HG03135 (cell line): ENCODE results near the gene MAP3K7CL.
A peak's percentile ranks its signal among the peaks of the same experiment; 100 is the strongest.

Experiments
- ATAC-seq: cut with Tn5 transposase; IDR thresholded peaks from one replicate; pipeline ENCODE4 v1.9.1; 2021; ENCODE audit warnings: mild to moderate bottlenecking, moderate library complexity; ENCODE audit not compliant: unreplicated experiment

Gene MAP3K7CL

DNA sequence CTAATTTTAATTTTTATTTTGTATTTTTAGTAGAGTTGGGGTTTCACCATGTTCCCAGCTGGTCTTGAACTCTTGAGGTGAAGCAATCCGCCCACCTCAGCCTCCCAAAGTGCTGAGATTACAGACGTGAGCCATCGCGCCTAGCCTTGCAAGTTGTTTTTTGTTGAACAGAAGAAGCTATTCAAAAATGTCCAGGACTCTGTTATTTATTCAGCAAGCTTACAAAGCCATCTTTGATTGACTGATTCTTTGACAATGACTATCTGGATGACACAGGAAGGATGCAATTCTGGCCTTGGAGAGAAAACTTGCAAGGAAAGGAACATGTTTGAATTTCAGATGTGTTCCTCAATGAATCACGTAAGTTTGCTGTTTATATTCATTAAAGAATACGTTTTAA lies 63.5 kb downstream of the MAP3K7CL start:
- ATAC-seq = no peak

DNA sequence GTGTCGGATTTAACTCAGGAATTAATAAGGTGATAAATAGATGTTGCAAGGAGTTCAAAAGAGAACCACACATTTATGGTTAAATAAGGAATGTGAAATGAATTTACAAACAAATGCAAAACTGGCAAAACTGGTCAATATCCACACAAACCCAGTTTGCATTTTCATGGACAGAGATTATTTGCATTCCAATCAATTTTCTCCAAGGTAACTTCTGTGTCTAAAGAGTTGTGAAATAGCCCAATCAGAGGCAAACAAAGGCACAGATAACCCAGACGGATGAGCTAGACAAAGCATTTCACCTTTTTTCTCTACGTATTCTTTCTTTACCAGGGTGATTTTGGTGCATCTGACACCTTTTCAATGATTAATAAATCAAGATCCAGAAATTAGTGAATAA lies 63.9 kb downstream of the MAP3K7CL start:
- ATAC-seq = no peak

DNA sequence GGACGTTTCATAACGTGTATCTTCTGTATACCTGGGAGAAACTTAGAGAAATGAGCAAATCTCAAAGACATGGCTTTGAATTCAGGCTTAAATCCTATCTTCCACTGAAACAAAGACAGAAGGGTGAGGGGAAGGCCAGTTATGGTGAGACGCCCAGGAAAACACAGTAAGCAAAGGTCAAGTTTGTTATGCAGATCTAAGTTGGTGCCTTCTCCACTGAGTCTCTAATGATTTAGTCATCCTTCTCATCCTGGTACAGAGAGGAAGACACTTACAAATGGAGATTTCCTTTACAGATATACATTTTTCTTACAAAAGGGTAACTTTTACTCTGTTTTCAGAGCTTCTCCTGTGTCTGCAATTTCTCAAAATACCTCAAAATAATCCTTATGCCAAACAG lies 64.4 kb downstream of the MAP3K7CL start:
- ATAC-seq = no peak

DNA sequence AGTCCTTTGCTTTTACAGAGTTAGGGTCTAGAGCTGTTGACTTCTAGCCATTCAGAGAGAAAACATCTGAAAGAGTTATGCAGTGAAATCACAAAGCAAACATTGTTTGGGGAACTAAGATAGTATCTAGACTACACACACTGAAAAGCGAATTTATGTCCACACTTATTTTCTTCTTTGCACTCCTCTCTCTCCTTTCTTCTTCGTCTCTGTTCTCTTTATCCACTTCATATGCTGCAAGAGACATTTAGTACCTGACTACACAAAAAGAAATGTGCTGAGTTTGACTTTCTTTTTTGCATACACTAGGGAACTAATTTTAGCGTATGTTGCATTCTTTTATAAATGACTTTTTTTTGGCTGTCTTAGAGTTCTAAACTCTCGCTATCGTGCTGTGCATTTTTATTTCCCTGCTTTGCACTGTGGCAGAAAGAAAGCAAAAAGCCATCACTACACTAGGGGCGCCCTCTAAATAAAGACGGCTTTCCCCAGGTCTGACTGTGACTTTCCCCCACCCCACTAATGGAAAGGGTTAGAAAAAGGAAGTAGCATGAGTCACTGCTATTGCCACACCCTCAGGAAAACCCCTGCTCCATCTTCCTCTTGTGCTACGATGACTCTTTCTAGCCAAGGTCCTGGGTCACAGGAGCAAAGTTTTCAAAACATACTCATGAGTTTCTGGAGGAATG lies 65.7 kb downstream of the MAP3K7CL start:
- peak; percentile 92 for ATAC-seq

DNA sequence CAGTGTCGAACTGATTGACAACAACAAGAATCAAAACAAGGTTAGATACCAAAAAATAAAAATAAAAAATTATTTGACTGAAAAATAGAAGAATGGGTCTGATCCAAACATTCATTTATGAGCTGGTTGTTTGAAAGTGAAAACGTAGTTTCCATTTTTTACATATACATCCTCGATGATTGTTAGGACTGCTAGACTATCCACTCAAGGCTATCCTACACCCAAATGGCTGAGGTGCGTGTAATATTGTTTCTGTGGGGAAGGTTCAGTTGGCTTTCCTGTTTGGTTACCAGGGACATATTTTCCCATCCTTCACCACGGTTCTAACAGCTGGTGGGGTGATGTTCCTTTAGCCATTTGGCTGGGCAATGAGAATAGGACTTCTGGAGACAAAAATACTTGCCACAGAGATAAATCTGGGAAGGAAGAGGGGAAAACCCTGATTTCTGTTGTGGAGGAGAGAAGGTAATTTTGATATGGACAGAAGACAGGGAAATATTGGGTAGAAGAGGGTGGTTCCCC lies 66.3 kb downstream of the MAP3K7CL start:
- ATAC-seq = peak; percentile 17

DNA sequence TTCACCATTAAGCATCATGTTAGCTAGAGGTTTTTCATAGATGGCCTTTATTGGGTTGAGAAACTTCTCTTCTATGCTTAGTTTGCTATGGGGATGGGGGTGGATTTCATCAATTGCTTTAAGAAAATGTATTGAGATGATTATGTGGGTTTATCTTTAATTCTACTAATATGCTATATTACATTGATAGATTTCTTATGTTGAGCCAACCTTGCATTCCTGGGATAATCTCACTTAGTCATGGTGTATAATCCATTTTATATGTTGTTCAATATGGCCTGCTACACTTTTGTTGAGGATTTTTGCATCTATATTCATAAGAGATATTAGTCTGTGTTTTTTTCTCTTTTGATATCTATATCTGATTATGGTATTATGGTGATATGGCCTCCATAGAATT lies 70.7 kb downstream of the MAP3K7CL start:
- no peak for ATAC-seq

DNA sequence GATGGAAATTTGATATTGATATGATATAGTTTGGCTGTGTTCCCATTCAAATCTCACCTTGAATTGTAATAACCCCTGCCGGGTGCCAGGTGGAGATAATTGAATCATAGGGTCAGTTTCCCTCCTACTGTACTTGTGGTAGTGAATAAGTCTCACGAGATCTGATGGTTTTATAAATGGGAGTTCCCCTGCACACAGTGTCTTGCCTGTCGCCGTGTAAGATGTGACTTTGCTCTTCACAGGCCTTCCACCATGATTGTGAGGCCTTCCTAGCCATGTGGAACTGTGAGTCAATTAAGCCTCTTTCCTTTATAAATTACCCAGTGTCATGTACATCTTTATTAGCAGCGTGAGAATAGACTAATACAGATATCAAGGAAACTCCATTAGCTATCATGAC lies 74.6 kb downstream of the MAP3K7CL start:
- no peak for ATAC-seq

DNA sequence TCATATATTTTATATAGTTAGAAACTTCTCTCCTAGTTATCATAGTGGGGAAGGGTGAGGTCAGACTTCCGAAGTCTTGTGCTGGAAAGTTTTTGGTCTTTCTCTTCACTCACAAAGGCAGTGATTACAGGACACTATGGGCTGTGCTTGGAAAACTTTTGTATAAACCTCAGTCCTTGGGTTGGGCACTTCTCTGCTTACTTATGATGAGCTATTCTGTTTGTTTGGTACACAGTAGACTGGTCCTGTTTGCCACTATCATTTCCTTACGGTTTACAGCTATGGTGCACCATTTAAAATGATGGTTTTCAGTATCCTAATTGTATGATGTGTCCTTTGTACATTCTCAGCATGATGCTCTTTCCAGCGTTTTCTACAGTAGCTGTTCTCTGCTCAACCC lies 75.5 kb downstream of the MAP3K7CL start:
- no peak for ATAC-seq

DNA sequence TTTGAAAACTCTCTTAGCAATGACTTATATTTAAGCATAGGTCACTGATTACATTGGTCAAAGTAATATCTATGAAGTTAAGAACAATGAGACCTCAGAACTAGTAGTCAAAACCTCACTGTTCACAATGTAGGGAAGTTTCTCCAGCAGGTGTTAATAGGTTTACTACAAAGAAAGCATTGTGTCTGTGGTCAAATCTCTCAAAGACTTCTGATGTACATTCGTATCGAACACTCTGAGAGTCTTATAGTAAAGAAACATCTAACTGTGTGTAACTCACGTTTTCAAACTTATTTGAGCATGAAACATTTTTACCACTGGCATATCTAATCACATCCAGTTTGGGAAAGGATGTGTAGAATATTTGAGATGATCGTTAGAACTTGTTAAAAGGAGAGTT lies 76.0 kb downstream of the MAP3K7CL start:
- ATAC-seq = no peak

DNA sequence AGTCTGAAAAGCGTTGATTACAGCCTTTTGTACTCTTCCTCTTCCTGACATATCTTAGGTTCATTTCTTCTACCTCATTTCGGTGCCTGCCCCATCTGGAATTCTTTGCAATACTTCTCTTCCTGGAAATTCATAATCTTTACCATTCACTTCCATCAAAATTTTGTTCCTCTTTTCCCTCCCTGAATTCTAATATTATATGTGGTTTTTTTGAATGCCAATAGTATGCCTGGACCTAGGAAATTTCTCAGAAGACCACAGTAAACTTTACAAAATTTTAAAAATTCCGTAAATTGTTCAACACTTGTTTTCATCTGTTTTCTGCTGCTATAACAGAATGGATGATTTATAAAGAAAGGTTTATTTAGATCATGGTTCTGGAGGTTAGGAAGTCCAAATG lies 76.8 kb downstream of the MAP3K7CL start:
- no peak for ATAC-seq

DNA sequence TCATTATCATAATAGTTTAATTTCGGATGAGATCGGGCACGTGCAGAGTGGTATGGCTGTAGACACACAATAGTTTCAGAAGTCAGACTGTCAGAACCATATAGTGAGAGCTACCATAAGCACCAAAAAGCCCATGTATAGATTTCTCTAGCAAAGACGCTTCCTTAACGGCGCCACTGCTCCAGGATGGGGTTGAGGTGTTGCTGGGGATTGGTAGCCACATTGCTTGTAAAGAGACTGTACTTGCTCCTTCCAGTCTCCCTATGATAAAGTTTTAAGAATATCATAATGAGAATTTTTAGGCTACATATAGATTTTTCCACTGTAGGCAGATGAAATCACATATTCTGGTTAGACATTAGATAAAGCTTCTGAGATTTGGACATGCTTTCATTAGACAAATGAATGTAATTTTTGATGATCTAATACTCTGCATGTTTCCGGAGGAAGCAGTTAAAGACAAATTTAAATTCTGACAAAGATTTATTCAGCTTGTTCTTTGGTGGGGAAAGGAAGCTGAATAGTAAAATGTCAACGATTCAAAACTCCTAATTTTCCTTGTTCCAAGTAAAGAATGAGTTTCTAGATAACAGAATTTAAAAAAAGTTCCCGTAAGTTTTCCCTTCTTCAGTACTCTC lies 77.7 kb downstream of the MAP3K7CL start:
- no peak for ATAC-seq

DNA sequence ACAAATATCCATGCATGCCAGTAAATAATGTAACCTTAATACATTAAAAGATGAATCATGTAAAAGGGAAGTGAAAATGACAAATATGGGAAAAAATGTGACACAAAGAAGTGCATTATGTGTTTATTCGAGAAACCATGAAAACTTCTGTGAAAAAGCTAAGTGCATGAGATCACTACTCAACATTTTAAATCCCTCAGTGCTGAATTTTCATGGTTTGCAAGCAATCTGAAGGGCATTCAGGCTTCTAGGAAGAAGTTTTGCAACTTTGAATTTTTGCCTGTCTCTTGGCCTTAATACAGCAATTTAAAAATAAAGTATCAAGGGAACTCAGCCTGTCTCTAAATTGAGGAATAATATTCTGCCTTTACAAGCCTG lies 78.2 kb downstream of the MAP3K7CL start:
- ATAC-seq = no peak

DNA sequence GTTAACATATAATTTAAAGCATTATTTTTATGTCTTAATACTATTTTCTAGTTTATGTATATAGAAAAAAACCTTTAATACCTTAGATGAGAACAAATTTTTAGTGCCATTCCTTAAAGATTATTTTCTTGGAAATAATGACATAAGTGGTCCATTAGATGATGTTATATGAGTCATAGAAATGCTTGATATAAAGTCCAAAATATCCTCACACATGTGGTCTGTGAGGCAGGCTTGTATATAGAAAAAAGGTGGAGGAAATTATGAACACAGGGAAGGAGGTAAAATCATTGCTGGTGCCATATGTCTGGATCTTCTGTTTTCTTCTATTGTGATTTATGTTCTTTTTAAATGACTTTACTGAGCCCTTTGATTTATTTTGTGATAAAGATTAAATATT lies 79.3 kb downstream of the MAP3K7CL start:
- ATAC-seq = no peak

DNA sequence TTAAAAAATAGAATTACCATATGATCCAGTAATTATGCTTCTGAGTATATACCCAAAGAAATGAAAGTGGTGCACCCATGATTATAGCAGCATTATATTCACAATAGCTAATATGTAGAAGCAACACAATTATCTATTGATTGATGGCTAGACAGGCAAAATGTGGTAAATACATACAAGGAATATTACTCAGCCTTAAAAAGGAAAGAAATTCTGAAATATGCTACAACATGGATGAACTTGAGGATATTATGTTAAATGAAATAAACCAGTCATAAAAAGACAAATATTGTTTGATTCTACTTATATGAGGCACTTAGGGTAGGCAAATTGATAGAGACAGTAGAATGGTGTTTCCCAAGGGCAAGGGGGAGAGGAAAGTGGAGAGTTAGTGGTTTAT lies 80.8 kb downstream of the MAP3K7CL start:
- no peak for ATAC-seq

DNA sequence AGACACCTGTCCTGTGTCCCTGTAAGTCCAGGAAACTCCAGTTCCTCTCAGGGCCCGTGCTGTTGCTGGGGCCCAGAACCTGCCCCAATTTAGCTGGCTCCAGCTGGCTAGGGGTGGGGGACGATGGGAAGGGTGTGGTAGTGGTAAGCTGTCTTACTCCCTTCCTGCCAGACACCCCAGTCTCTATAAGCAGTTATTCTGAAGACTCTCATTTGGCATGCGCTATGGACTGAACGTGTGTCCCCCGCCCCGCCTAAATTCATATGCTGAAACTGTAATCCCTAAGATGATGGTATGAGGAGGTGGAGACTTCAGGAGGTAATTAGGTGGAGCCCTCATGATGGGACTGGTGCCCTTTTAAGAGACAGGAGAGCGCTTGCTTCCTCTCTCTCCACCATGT lies 82.0 kb downstream of the MAP3K7CL start:
- no peak for ATAC-seq

DNA sequence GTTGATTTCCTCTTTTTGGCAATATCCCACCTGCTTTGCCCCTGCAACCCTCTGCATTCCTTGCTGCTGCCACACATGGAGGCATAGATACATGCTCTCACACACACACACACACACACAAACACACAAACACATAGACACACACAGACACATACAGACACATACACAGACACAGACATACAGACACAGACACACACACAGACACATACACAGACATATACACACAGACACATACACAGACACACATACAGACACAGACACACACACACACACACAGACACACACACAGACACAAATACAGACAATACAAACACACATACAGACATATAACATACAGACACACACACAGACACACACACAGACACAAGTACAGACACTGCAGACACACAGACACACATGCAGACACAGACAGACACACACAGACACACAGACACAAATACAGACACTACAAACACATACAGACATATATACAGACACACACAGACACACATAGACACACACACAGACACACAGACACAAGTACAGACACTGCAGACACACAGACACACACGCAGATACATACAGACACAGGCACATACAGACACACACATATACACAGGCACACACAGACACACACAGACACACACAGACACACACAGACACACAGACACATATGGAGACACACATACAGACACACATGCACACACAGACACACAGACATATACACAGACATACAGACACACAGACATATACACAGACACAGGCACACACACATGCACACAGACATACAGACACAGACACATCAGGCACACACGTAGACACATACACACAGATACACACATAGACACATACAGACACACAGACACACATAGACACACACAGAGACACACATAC lies 83.3 kb downstream of the MAP3K7CL start:
- ATAC-seq = no peak

DNA sequence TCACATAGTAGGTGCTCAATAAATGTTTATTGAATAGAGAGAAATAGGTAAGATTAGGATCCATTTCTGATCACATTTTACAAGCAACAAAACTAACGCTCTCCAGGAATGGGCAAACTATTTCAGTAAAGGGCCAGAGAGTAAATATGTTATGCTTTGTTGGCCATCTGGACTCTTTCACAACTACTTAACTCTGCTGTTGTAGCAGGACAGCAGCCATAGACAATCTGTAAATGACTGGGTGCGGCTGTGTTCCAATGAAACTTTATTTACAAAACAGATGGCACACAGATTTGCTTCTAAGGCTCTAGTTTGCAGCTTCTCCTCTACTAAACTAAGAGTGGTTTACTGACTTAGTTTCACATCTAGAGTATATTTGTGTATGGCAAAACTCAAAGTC lies 85.3 kb downstream of the MAP3K7CL start:
- ATAC-seq = no peak

DNA sequence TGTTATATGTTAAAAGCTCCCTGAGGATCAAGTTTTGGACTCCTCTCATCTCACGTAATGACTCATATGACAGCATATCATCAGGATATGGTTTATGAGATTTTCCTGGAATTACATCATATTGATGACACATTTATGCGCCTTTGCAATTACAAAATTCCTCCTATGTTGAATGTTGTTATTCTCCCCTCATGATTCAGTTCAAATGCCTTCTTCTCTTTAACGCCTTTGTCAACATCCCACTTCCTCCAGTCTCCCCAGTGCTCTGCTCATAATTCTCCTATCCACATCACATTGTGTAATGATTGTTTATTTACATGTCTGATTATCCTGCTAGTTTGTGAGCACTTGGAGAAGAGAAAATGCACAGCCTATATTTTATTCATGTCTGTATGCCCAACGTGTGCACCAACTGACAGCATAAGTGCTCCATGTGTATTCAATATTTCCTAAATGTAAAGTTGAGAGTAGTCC lies 87.4 kb downstream of the MAP3K7CL start:
- ATAC-seq = no peak

DNA sequence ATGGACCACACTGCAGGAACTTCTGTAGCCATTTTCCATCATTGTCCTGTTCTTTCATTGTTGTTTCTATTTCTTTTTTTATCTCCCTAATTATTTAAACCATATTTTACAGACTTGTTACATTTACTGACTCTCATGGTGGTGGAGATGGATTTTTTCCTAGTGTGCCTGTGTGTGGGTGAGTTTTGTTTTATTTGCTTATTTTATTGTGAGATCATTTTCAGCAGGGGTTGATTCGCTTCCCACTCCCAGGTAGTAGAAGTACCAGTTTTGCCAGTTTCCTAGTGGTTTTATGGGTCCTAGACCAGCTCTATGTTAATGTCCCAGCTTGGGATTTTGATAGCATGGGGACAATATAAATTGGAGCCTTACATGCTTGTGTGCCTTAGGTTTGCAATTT lies 88.3 kb downstream of the MAP3K7CL start:
- no peak for ATAC-seq

DNA sequence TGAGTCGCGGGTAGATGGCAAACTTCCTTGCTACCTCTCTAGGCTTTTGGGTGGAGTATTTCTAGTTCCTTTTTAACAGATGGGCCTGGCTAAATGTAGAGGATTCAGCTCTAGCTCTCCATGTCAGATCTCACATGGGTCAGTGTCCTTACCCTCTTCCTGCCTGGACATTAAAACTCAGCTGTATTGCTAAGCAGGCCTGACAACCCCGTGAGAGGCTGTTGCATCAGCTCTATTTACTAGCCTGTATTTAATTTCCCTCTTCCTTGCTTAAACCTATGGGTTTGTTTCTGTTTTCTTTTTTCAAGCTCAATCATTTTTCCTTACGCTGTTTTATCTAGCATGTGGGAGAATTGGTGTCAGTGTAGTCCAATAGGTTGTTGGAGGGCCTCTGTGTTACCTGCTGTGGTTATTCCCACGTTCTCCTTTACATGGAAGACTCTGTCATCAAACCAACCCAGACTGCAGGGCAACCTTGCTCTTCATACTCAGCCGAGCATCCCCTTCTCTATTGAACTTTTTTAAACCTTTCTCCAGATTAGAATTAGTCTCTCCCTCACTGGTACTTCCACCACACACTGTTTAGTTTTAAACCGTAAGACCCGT lies 88.8 kb downstream of the MAP3K7CL start:
- ATAC-seq = no peak

DNA sequence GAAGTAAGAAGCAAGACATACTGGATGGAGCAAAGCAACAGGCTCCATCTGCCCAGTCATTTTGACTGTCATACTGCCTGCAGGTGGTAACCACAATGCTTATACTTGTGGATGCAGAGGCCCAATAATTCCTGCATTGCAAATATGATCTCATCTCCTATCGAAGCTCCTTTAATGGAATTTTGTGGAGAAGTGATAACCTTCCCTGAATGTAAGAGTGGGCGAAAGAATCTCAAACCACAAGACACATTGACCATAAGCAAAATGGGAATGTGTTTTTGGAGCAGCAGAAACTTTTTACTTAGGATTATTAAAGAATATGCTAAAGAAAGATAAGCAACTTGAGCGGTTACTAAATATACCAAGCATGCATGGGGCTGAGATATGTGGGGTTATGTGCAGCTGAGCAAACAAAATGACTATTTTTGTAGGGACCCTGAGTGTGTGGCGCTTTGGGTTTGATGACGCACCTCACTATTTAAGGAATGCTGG lies 90.9 kb downstream of the MAP3K7CL start:
- ATAC-seq = no peak
